ENCODE measurements around the gene ABCD4.

ABCD4 gene

DNA sequence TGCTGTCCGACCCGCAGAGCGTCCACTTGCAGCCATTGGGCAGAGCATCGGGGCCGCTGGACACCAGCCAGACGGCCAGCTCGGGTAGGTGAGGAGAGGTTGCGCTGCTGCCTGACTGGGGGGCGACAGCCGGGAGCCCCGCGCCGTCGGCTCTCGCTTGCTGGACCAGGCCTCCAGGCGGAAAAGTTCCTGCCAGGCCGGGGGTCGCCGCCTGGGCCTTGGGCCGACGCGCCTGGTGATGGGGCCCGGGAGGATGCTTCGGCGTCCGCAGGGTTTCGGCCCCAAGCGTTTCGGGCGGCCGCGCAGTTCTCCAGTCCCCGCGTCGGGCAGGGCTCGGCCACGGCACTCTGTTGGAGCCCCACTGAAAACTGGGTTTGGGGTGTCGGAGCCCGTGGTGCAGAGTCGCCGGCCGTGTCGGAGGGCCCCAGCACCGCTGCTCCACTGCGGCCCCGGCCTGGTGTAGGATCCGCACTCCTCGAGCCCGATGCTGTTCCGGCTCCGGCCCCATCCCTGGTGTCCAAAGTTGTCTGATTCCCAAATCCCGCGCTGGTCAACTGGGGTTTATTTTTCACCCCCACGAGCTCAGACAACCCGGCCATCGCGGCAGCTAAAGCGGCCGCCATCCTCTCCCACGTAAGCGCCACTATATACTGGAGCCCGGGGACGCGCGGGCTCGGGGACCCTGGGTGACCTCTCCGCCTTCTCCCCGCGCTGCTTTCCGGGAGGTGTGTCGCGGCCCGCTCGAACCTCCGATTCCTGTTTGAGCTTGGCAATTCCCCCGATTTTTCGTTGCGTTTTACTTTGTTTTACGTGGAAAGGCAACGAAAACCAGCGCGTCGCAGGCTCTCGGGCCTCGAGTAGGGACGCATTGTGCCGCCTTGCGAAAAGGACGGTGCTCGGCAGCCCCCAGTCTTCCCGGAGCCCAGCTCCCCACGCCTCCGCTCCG lies 62.6 kb downstream of the ABCD4 start:
- no peak overlapping the region for H3K9ac ChIP-seq (ENCODE audit: low read length)
- H3K79me2 ChIP-seq (ENCODE audit: low read length), result no peaks in the 10 kb centered on the region
- no peak overlapping the region for H3K4me2 ChIP-seq (ENCODE audit: low read depth, low read length)
- H2AFZ ChIP-seq (ENCODE audit: low read length), result no peak overlapping the region
- no peak overlapping the region for H3K27ac ChIP-seq (ENCODE audit: low read length)
- H3F3A ChIP-seq (ENCODE audit: insufficient read depth, low read length), result no peaks in the 10 kb centered on the region
- TF ChIP-seq, protein P1, sequence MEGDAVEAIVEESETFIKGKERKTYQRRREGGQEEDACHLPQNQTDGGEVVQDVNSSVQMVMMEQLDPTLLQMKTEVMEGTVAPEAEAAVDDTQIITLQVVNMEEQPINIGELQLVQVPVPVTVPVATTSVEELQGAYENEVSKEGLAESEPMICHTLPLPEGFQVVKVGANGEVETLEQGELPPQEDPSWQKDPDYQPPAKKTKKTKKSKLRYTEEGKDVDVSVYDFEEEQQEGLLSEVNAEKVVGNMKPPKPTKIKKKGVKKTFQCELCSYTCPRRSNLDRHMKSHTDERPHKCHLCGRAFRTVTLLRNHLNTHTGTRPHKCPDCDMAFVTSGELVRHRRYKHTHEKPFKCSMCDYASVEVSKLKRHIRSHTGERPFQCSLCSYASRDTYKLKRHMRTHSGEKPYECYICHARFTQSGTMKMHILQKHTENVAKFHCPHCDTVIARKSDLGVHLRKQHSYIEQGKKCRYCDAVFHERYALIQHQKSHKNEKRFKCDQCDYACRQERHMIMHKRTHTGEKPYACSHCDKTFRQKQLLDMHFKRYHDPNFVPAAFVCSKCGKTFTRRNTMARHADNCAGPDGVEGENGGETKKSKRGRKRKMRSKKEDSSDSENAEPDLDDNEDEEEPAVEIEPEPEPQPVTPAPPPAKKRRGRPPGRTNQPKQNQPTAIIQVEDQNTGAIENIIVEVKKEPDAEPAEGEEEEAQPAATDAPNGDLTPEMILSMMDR (IDR thresholded peaks at IDR 0.05; ENCODE audit: low read length), result no peak
- TF ChIP-seq EZH2 (optimal IDR thresholded peaks at IDR 0.05; ENCODE audit: low read depth, low read length) (no peak), EZH2phosphoT487 (IDR thresholded peaks at IDR 0.05; ENCODE audit: low read length) (no peak)
- DNase-seq, result no peak
- H3K27me3 ChIP-seq (replicated peaks; ENCODE audit: insufficient read depth, low read length), result peaks cover 33% of the 10 kb centered on the region
- no peaks in the 10 kb centered on the region for H3K36me3 ChIP-seq (replicated peaks; ENCODE audit: insufficient read depth, low read length)
- H3K9me3 ChIP-seq (replicated peaks; ENCODE audit: insufficient read depth, low read length), result no peaks in the 10 kb centered on the region
- H4K20me1 ChIP-seq (ENCODE audit: insufficient read depth, low read length), result no peaks in the 10 kb centered on the region
- no peaks in the 10 kb centered on the region for H3K4me1 ChIP-seq (ENCODE audit: low read length)
- no peak overlapping the region for H3K4me3 ChIP-seq (ENCODE audit: low read length)
- H3K9me2 ChIP-seq (replicated peaks; ENCODE audit: insufficient read depth, low read length), result no peaks in the 10 kb centered on the region

DNA sequence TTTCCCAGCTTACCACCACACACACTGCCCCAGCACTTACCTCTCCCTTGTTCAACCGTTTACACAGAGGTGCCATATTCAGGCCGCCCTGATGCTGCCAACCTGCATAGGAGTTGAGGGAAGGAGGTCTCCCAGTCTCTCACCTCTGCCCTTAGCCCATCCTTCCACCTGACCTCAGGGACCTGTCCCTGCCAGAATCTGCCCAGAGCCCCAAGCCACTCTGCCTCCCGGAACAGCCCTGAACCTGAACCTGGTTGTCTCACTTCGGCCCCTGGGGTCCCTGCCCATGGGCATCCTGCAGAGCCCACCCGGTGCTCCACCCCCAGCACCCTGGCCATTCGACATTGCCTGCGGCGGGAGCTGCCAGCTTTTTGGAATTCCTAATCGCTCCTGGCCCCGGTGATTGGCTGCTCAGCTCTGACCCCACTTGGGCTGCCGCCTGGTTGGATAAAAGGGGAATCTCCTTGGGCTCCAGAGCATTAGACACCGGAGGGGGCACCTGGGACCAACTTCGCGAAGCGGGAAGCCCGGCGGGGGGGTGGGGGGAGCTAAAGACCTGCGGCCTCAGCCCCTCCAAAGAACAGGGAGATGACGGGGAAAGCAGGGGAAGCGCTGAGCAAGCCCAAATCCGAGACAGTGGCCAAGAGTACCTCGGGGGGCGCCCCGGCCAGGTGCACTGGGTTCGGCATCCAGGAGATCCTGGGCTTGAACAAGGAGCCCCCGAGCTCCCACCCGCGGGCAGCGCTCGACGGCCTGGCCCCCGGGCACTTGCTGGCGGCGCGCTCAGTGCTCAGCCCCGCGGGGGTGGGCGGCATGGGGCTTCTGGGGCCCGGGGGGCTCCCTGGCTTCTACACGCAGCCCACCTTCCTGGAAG lies 63.5 kb downstream of the ABCD4 start, which contains the start of gene VSX2:
Gene VSX2, plus strand, starts transcription at position 476 of the 874 bp plus-strand sequence. Its CDS starts 113 bp downstream, at position 589.
- Histone ChIP-seq H2AFZ (ENCODE audit: low read length) (no peak within 1 kb of the TSS), H3F3A (ENCODE audit: insufficient read depth, low read length) (no peaks in the 10 kb centered on the region), H3K79me2 (ENCODE audit: low read length) (no peaks in the 10 kb centered on the region), H3K36me3 (replicated peaks; ENCODE audit: insufficient read depth, low read length) (no peaks in the 10 kb centered on the region), H3K4me3 (ENCODE audit: low read length) (no peak within 1 kb of the TSS), H4K20me1 (ENCODE audit: insufficient read depth, low read length) (no peaks in the 10 kb centered on the region), H3K4me2 (ENCODE audit: low read depth, low read length) (no peak within 1 kb of the TSS), H3K4me1 (ENCODE audit: low read length) (no peaks in the 10 kb centered on the region), H3K9ac (ENCODE audit: low read length) (no peak within 1 kb of the TSS), H3K27me3 (replicated peaks; ENCODE audit: insufficient read depth, low read length) (peaks cover 33% of the 10 kb centered on the region), H3K9me2 (replicated peaks; ENCODE audit: insufficient read depth, low read length) (no peaks in the 10 kb centered on the region), H3K9me3 (replicated peaks; ENCODE audit: insufficient read depth, low read length) (no peaks in the 10 kb centered on the region), H3K27ac (ENCODE audit: low read length) (no peak within 1 kb of the TSS)
- TF ChIP-seq, protein P1 (IDR thresholded peaks at IDR 0.05; ENCODE audit: low read length), result no peak
- no peak for TF ChIP-seq EZH2phosphoT487 (IDR thresholded peaks at IDR 0.05; ENCODE audit: low read length)
- no peak for TF ChIP-seq EZH2 (optimal IDR thresholded peaks at IDR 0.05; ENCODE audit: low read depth, low read length)
- no peak for DNase-seq

- H3F3A ChIP-seq (ENCODE audit: insufficient read depth, low read length), result no peaks in the 10 kb centered on the region
- H3K79me2 ChIP-seq (ENCODE audit: low read length), result no peaks in the 10 kb centered on the region
- no peak overlapping the region for H3K9ac ChIP-seq (ENCODE audit: low read length)
- no peak overlapping the region for H3K4me3 ChIP-seq (ENCODE audit: low read length)
- peaks cover 29% of the 10 kb centered on the region for H3K27me3 ChIP-seq (replicated peaks; ENCODE audit: insufficient read depth, low read length)
- no peak overlapping the region for H2AFZ ChIP-seq (ENCODE audit: low read length)
- H3K4me1 ChIP-seq (ENCODE audit: low read length), result no peaks in the 10 kb centered on the region
- H3K9me2 ChIP-seq (replicated peaks; ENCODE audit: insufficient read depth, low read length), result no peaks in the 10 kb centered on the region
- no peak overlapping the region for H3K4me2 ChIP-seq (ENCODE audit: low read depth, low read length)
- no peaks in the 10 kb centered on the region for H4K20me1 ChIP-seq (ENCODE audit: insufficient read depth, low read length)
- DNase-seq, result no peak
- H3K36me3 ChIP-seq (replicated peaks; ENCODE audit: insufficient read depth, low read length), result no peaks in the 10 kb centered on the region
- H3K9me3 ChIP-seq (replicated peaks; ENCODE audit: insufficient read depth, low read length), result no peaks in the 10 kb centered on the region
- H3K27ac ChIP-seq (ENCODE audit: low read length), result no peak overlapping the region
- TF ChIP-seq EZH2phosphoT487 (IDR thresholded peaks at IDR 0.05; ENCODE audit: low read length) (no peak), EZH2 (optimal IDR thresholded peaks at IDR 0.05; ENCODE audit: low read depth, low read length) (no peak)
- TF ChIP-seq, protein P1 (IDR thresholded peaks at IDR 0.05; ENCODE audit: low read length), result no peak
Measured at GRCh38 chr14:74237441-74237840, 65.3 kb downstream of the ABCD4 start.
